HCT116 (cell line): ENCODE measurements around the gene CTNND2. TPM values are rescaled to one million over a fixed set of nuclear protein-coding genes. Genes with fewer than 3 reads are reported as not detected.

ENCODE experiments used
- ATAC-seq: fragments of 200-7000 bp; cut with Tn5 transposase; 2 replicates; pipeline ENCODE4 v1.9.1; 2020; ENCODE audit warnings: mild to moderate bottlenecking, moderate library complexity
- BruUV-seq: library from RNA; stranded (reverse); fragments of 400-500 nt; replicated peaks from 2 replicates; lab custom pipeline; 2021; lab: Mats Ljungman, UMichigan
- CTCF ChIA-PET: fragments of 300-600 bp; sonication (Branson Sonifier 250); formaldehyde crosslinking; loops from one replicate; lab custom pipeline; 2021; ENCODE audit warnings: antibody characterized with exemption; lab: Charles Lee
- POLR2A ChIA-PET: fragments of 300-600, 350-600 bp; sonication (Branson Sonifier 250); formaldehyde crosslinking; loops from one replicate; lab custom pipeline; 2021; ENCODE audit warnings: antibody characterized with exemption; lab: Charles Lee
- RAD21 ChIA-PET, 2 experiments: fragments of 300-600 bp; sonication (Branson Sonifier 250); formaldehyde crosslinking; loops; one replicate each; lab custom pipeline; 2023; ENCODE audit warnings: low total read pairs in 2 of 2; ENCODE audit not compliant: uncharacterized antibody in 2 of 2, unreplicated experiment in 2 of 2, low non-redundant PET in 1 of 2; lab: Charles Lee
- DNase-seq: peaks from one replicate; pipeline ENCODE4 v3.0.0-alpha.2; 2010; ENCODE audit warnings: low read depth, low spot score
- H2AFZ ChIP-seq: fragments of 200-600 bp; shearing (Covaris generic), sonication (generic); 2 replicates; pipeline ENCODE4 v1.6.1; 2017; ENCODE audit warnings: low read depth, mixed run types, mixed read lengths, antibody characterized with exemption, low read length; ENCODE audit not compliant: poor library complexity, severe bottlenecking
- H3K27ac ChIP-seq: 2 replicates; pipeline ENCODE4 v1.5.1; 2012; ENCODE audit warnings: low read depth, low read length
- H3K27me3 ChIP-seq: fragments of 200-600 bp; sonication (generic); 2 replicates; pipeline ENCODE4 v1.6.1; 2016; ENCODE audit warnings: mixed run types, low read length, mixed read lengths; ENCODE audit not compliant: insufficient read depth
- H3K36me3 ChIP-seq, 2 experiments: fragments of 200-500 bp in 1 of 2; fragments of 200-600 bp in 1 of 2; sonication (Bioruptor generic) in 1 of 2; sonication (generic) in 1 of 2; 2 replicates each; pipeline versions ENCODE4 v1.5.1 to v1.6.1; 2014 to 2016; ENCODE audit warnings: low read length in 2 of 2, inconsistent platforms in 1 of 2, mixed read lengths in 1 of 2, mixed run types in 1 of 2; ENCODE audit not compliant: insufficient read depth in 2 of 2, control insufficient read depth in 1 of 2
- H3K4me1 ChIP-seq, 2 experiments: fragments of 200-600 bp in 1 of 2; sonication (generic) in 1 of 2; 2 replicates each; pipeline versions ENCODE4 v1.5.1 to v1.6.1; 2012 to 2017; ENCODE audit warnings: low read length in 2 of 2, inconsistent platforms in 1 of 2, mild to moderate bottlenecking in 1 of 2, mixed read lengths in 1 of 2, mixed run types in 1 of 2, moderate library complexity in 1 of 2; ENCODE audit not compliant: insufficient read depth in 2 of 2, control insufficient read depth in 1 of 2
- H3K4me2 ChIP-seq: fragments of 200-600 bp; sonication (generic); 2 replicates; pipeline ENCODE4 v1.6.1; 2017; ENCODE audit warnings: mixed run types, low read length, mixed read lengths
- H3K4me3 ChIP-seq, 2 experiments: fragments of 200-600 bp in 1 of 2; sonication (generic) in 1 of 2; replicated peaks in 1 of 2; 2 replicates each; pipeline ENCODE4 v1.5.1; 2011 to 2016; ENCODE audit warnings: low read length in 2 of 2, control low read depth in 1 of 2, low read depth in 1 of 2, mild to moderate bottlenecking in 1 of 2, mixed read lengths in 1 of 2, mixed run types in 1 of 2
- H3K79me2 ChIP-seq: fragments of 200-600 bp; sonication (generic); 2 replicates; pipeline ENCODE4 v1.6.1; 2017; ENCODE audit warnings: mild to moderate bottlenecking, mixed run types, low read length, moderate library complexity, mixed read lengths; ENCODE audit not compliant: insufficient read depth
- H3K9ac ChIP-seq: fragments of 200-600 bp; sonication (generic); 2 replicates; pipeline ENCODE4 v1.6.1; 2016; ENCODE audit warnings: low read length, mixed read lengths
- H3K9me2 ChIP-seq: fragments of 200-600 bp; sonication (generic), shearing (Covaris generic); 2 replicates; pipeline ENCODE4 v1.6.1; 2017; ENCODE audit warnings: mixed run types, mild to moderate bottlenecking, moderate library complexity; ENCODE audit not compliant: insufficient read depth
- H3K9me3 ChIP-seq, 2 experiments: fragments of 200-500 bp in 1 of 2; fragments of 200-600 bp in 1 of 2; sonication (Bioruptor generic) in 1 of 2; sonication (generic) in 1 of 2; 2 replicates each; pipeline ENCODE4 v1.6.1; 2014 to 2017; ENCODE audit warnings: low read length in 2 of 2, mixed read lengths in 2 of 2, inconsistent platforms in 1 of 2, low read depth in 1 of 2, mild to moderate bottlenecking in 1 of 2, mixed run types in 1 of 2, moderate library complexity in 1 of 2; ENCODE audit not compliant: control insufficient read depth in 1 of 2, insufficient read depth in 1 of 2
- H4K20me1 ChIP-seq: fragments of 200-600 bp; sonication (generic), shearing (Covaris generic); 2 replicates; pipeline ENCODE4 v1.6.1; 2017; ENCODE audit warnings: mixed run types, mild to moderate bottlenecking, moderate library complexity; ENCODE audit not compliant: insufficient read depth
- ATF3 ChIP-seq: IDR thresholded peaks from 2 replicates; pipeline ENCODE4 v1.6.1; 2012
- CBX3 ChIP-seq: IDR thresholded peaks from 2 replicates; pipeline ENCODE4 v1.6.1; 2012; ENCODE audit warnings: low read depth
- CEBPB ChIP-seq: IDR thresholded peaks from 2 replicates; pipeline ENCODE4 v1.6.1; 2012; ENCODE audit warnings: low read depth
- CTCF ChIP-seq, 3 experiments: fragments of 200-600 bp in 1 of 3; sonication (generic) in 1 of 3; IDR thresholded peaks in 2 of 3; conservative IDR thresholded peaks in 1 of 3; 2 replicates each; pipeline ENCODE4 v1.5.1; 2012 to 2017; ENCODE audit warnings: low read depth in 2 of 3, low read length in 2 of 3, antibody characterized with exemption in 1 of 3, borderline replicate concordance in 1 of 3, control low read depth in 1 of 3, mild to moderate bottlenecking in 1 of 3, mixed read lengths in 1 of 3, mixed run types in 1 of 3, moderate library complexity in 1 of 3; ENCODE audit not compliant: insufficient read depth in 1 of 3
- EGR1 ChIP-seq: IDR thresholded peaks from 2 replicates; pipeline ENCODE4 v1.6.1; 2012; ENCODE audit warnings: low read depth
- EZH2 ChIP-seq: fragments of 200-600 bp; sonication (generic); IDR thresholded peaks from 2 replicates; pipeline ENCODE4 v1.6.1; 2017; ENCODE audit warnings: antibody characterized with exemption, mixed run types
- EZH2phosphoT487 ChIP-seq: fragments of 200-600 bp; IDR thresholded peaks from 2 replicates; pipeline ENCODE4 v1.6.1; 2018; ENCODE audit warnings: antibody characterized with exemption, borderline replicate concordance
- FOSL1 ChIP-seq: IDR thresholded peaks from 2 replicates; pipeline ENCODE4 v1.6.1; 2012; ENCODE audit warnings: low read depth
- MAX ChIP-seq: IDR thresholded peaks from 2 replicates; pipeline ENCODE4 v1.6.1; 2012
- POLR2A ChIP-seq: IDR thresholded peaks from 2 replicates; pipeline ENCODE4 v1.7.0; 2011; ENCODE audit warnings: borderline replicate concordance; ENCODE audit not compliant: insufficient read depth, insufficient read length; ENCODE audit errors: extremely low read depth
- POLR2AphosphoS5 ChIP-seq: IDR thresholded peaks from 2 replicates; pipeline ENCODE4 v1.6.1; 2011; ENCODE audit warnings: mild to moderate bottlenecking, low read depth, low read length, moderate library complexity
- RAD21 ChIP-seq: IDR thresholded peaks from 2 replicates; pipeline ENCODE4 v1.6.1; 2012; ENCODE audit warnings: low read depth, mild to moderate bottlenecking
- SIN3A ChIP-seq: IDR thresholded peaks from 2 replicates; pipeline ENCODE4 v1.6.1; 2012; ENCODE audit warnings: low read depth
- SP1 ChIP-seq: IDR thresholded peaks from 2 replicates; pipeline ENCODE4 v1.6.1; 2012; ENCODE audit warnings: low read depth
- YY1 ChIP-seq: IDR thresholded peaks from 2 replicates; pipeline ENCODE4 v1.6.1; 2011; ENCODE audit warnings: low read length, low read depth, moderate library complexity, mild to moderate bottlenecking; ENCODE audit not compliant: insufficient replicate concordance; ENCODE audit errors: extremely low read depth
- ZBTB33 ChIP-seq: IDR thresholded peaks from 2 replicates; pipeline ENCODE4 v1.6.1; 2011; ENCODE audit warnings: mild to moderate bottlenecking, low read length, moderate library complexity; ENCODE audit not compliant: insufficient replicate concordance; ENCODE audit errors: extremely low read depth
- ZNF274 ChIP-seq: fragments of 200-500 bp; sonication (Bioruptor generic); IDR thresholded peaks from 2 replicates; pipeline ENCODE4 v1.6.1; 2014; ENCODE audit warnings: mild to moderate bottlenecking, low read depth, low read length, inconsistent platforms
- intact Hi-C: fragments of 100-400 bp; cut with micrococcal nuclease; formaldehyde crosslinking; loops from 2 replicates; pipeline ENCODE4 v1.10.0; 2022
- total RNA-seq: library from RNA; stranded (reverse); gene quantifications from one replicate; pipeline ENCODE4 v1.2.1, GENCODE V29; 2021; ENCODE audit not compliant: unreplicated experiment

Gene CTNND2
- total RNA-seq, 1 experiment from 2014 or later: not detected

GRCh38 chr5:11052871-11053270 is 851.4 kb downstream of the CTNND2 start:
- H3K9ac ChIP-seq: no peak overlapping the region
- H3K4me2 ChIP-seq: no peak overlapping the region
- H3K4me1 ChIP-seq: no peaks in the 10 kb centered on the region
- H3K4me3 ChIP-seq: no peak overlapping the region
- H2AFZ ChIP-seq: no peak overlapping the region
- DNase-seq: no peak
- H3K9me2 ChIP-seq: no peaks in the 10 kb centered on the region
- peaks cover 33% of the 10 kb centered on the region for H3K27me3 ChIP-seq
- H3K79me2 ChIP-seq: no peaks in the 10 kb centered on the region
- no TSS peak for BruUV-seq
- CTCF ChIA-PET: no interaction called here
- no peaks in the 10 kb centered on the region for H3K9me3 ChIP-seq
- H4K20me1 ChIP-seq: no peaks in the 10 kb centered on the region
- ATAC-seq: no peak
- RAD21 ChIA-PET: interaction anchor here in 1 of 2 experiments (0.6 kb wide), 1 partner anchor 49 kb away, joined by 4 read pairs; no protein-coding TSS in a partner anchor
- H3K36me3 ChIP-seq: no peaks in the 10 kb centered on the region
- H3K27ac ChIP-seq: no peak overlapping the region
- intact Hi-C loops: no loop called here
- TF ChIP-seq EZH2phosphoT487: no peak
- TF ChIP-seq CEBPB: no peak
- no peak for TF ChIP-seq CBX3
- TF ChIP-seq ZNF274: no peak
- no peak for TF ChIP-seq YY1
- TF ChIP-seq EGR1: no peak
- no peak for TF ChIP-seq RAD21
- TF ChIP-seq POLR2AphosphoS5: no peak
- no peak for TF ChIP-seq SIN3A
- TF ChIP-seq MAX: no peak
- TF ChIP-seq SP1: no peak
- no peak for TF ChIP-seq ZBTB33
- TF ChIP-seq CTCF (IDR thresholded peaks at IDR 0.05 in 2 of 3, conservative IDR thresholded peaks at IDR 0.05 in 1 of 3; ENCODE audit: borderline replicate concordance in 1 of 3, insufficient read depth in 1 of 3, low read depth in 2 of 3, low read length in 2 of 3): no peak
- no peak for TF ChIP-seq ATF3
- no peak for TF ChIP-seq EZH2
- TF ChIP-seq FOSL1: no peak
- TF ChIP-seq POLR2A: no peak
- TF ChIP-seq, all 23 proteins: peak for 0
- POLR2A ChIA-PET: no interaction called here
